Activated naive CD4-positive, alpha-beta T cell treated with anti-CD3 and anti-CD28 coated beads, Interleukin-2, amount 50 U/mL, for 16 hours (primary cell): Measurements from ENCODE around the gene AKT1.
"Not testable (repeated sequence)": the region's sequence is repeated elsewhere in the genome, so short reads cannot be mapped to it uniquely, and the experiment has no call there.

Experiments
- DNase-seq: peaks from one replicate; pipeline ENCODE4 v3.0.0-alpha.2; 2020

Gene AKT1

DNA sequence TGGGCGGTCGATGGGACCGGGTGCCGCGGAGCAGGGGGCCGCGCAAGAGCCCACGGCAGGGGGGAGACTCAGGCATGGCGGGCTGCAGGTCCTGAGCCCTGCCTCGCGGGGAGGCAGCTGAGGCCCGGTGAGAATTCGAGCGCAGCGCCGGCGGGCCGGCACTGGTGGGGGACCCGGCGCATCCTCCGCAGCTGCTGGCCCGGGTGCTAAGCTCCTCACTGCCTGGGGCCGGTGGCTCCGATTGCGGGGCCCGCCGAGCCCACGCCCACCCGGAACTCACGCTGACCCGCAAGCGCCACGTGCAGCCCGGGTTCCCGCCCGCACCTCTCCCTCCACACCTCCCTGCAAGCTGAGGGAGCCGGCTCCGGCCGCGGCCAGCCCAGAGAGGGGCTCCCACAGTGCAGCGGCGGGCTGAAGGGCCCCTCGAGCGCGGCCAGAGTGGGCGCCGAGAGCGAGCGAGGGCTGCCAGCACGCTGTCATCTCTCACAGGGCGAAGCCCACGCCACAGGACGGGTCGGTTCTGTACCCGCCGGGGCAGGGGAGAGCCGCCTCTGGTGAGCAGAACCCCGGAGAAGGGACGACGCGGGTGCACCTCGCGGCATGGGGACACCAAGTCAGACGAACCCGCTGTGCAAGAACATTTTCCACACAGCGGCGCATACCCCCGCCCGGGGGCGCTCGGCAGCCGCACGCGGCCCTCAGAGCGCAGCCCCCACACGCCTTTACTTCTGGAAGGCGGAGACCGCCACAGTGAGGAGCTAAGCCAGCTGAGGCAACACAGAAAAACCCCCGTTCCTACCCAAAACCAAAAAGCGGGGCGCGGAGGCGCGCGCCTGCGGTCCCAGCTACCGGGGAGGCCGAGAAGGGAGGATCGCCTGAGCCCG lies 43.8 kb downstream of the AKT1 start:
- no peak for DNase-seq

- DNase-seq, result not testable (repeated sequence)
Observed at GRCh38 chr14:104750753-104751057, 44.8 kb downstream of the AKT1 start.

GRCh38 chr14:104750056-104750752 lies 45.3 kb downstream of the AKT1 start:
- no peak for DNase-seq

GRCh38 chr14:104749111-104749649 lies 46.4 kb downstream of the AKT1 start:
- no peak for DNase-seq

GRCh38 chr14:104747876-104748275 lies 47.7 kb downstream of the AKT1 start:
- DNase-seq, result no peak

DNA sequence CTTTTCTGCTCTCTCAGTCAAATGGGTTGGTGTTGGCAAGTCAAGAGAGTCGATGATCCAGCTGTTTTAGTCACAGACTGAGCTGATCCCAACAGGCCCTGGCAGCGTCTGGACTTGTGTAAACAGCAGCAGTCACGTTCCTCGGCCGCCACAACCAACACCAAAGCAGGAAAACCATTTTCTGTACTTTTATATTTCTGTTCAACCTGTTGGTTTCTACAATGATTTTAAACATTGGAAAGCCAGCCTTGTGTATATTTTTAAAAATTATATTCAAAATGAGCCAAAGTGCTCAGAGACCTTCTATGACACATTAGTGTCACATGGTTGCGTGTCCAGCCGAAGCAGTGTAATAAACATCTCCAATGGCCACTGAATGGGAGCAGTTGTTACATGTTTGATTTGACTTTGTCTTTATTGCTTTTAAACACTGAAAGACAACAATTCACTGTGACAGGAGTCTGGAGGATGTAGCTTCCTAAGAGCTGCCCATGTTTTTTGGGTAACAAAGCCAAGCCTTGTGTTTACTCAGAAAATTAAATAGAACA lies 48.5 kb downstream of the AKT1 start:
- DNase-seq, result no peak

DNA sequence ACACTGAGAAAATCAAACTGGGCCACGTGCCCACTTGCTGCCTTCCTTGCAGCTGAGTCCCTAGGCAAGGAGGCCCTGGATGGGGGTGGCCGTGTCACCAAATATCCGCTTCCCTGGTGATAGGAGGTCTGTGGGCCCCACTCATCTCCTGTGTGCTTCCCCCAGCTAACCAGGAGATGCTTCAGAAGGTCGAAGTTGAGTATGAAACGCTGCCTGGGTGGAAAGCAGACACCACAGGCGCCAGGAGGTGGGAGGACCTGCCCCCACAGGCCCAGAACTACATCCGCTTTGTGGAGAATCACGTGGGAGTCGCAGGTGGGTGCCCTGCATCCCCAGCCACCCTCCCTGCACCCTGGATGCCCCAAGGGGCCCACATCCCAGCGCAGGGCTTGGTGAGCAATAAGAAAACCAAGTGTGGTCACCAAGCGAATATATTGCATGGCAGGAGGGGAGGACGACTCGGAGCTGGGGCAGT lies 49.4 kb downstream of the AKT1 start:
- no peak for DNase-seq

GRCh38 chr14:104745431-104745830 lies 50.1 kb downstream of the AKT1 start:
- no peak for DNase-seq

GRCh38 chr14:104744484-104744883 lies 51.1 kb downstream of the AKT1 start:
- no peak for DNase-seq

DNA sequence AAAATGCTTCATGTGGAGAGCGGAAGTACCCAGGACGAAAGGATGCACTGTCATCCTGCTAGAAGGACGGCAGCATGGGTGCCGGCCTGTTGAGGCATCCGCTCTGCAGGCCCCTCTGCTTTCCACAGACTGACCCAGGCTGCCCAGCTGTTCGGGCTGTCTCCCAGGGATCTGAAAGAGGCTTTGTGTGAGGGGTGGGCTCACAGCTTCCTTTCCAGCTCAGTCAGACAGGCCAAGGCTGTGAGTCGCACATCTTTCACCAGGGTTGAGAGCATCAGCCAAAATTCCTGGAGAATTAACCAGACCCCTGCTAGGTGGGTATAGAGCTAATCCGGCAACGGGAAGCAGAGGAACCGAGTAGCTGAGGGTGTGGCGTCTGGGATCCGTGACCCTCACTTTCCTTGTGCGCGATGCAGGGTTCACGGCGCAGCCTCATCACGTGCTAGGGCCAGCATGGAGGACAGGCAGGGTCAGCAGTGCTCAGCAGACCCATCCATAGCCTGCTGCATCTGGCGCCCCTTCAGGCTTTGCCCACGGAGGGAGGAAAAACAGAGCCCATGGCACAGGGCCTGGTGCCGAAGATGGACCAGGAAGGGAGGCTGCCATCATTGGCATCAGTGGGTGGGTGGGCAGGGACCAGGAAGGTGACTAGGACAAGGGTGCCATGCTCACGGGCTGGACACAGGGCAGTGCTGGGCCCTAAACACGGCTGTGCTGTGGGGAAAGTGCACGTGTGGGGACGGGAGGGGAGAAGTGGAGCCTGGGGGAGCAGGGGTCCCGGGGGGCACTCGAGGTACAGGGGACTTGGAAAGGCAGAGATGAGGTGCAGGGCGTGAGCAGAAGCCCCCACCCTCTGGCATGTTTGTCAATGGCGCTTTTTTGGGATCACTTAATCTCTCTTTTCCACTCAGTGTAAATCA lies 51.8 kb downstream of the AKT1 start:
- no peak for DNase-seq

- DNase-seq, result no peak
Observed at GRCh38 chr14:104742586-104743455, 52.7 kb downstream of the AKT1 start.

DNA sequence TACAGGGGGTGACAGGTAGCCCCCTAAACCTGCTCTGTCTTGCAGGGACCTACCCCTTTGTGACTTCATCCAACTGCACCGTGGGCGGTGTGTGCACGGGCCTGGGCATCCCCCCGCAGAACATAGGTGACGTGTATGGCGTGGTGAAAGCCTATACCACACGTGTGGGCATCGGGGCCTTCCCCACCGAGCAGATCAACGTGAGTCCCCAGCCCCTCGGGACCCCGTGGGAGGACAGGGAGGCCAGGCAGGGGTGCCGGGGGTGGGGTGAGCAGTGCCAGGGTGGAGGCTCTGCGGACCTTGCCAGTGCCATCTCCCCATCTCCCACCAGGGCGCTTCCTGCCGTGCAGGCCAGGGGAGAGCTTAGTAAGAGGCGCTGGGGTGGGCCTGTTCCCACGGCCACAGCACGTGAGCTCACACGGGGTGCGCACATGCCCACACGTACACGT lies 53.7 kb downstream of the AKT1 start:
- DNase-seq, result no peak

DNA sequence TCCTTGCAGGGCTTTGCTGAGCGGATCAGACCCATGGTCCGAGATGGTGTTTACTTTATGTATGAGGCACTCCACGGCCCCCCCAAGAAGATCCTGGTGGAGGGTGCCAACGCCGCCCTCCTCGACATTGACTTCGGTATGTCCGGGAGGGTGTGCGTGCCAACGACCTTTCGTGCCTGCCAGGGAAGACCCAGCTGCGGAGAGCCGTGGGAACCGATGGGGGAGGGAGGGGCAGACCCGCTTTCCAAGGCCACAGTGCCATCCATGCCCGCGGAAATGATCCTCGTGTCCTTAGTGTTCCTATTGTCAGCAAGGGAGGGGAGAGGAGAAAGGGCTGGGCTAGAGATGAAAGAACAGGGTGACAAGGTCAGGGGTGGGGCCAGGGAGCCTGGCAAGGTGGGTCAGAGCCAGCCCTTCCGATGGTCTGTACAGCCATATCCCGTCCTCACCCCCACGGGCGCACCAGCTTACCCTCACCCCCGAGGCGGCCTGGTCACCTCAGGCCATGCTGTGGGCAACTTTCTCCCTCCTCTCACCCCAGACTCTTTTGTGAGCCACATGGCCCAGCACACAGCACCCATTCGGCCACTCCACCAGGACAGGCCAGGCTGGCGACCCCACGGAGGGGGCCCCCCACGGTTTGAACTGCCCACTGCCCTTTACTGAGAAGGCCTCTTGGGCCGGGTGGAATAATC lies 54.3 kb downstream of the AKT1 start:
- DNase-seq, result no peak

DNA sequence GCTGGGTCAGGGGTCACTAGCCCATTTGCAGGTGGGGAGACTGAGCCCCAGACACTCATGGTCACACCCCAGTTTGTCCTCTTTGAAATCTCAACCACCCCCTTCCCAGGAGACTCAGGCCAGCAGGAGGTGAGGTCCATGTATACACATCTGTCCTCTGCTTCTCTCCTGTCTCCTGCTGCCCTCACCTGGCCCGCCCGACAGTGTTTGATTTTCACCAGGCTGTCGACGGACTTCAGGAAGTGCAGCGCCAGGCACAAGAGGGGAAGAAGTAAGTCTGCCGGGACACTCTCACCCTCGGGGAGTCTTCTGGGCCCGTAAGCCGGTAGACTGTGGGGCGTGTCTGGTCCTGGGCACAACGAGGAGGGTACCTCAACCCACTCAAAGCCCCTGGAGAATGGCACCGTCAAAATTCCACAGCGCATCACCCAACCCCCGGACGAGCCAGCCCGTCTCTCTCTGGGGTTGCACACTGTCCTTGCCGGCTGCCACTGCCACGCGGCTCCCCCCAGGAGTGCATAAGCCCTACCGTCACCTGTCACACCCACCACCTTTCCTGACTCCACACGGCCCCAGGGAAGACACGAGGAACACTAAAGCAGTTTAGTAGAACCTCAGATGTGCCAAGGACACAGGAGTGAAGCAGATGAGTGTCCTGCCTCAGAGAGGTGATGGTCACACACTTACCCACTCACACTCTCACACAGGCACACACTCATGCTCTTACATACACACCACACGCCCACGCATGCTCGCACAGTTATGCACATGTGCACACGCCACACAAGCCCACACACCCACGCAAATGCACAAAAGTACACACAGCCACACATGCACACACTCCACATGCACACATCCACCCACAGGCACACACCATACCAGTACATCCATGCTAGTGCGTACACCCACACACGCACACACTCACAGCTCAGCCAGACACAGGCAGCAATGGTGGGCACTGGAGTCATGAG lies 55.7 kb downstream of the AKT1 start:
- DNase-seq, result no peak

GRCh38 chr14:104739026-104739425 lies 56.5 kb downstream of the AKT1 start:
- DNase-seq, result no peak

DNA sequence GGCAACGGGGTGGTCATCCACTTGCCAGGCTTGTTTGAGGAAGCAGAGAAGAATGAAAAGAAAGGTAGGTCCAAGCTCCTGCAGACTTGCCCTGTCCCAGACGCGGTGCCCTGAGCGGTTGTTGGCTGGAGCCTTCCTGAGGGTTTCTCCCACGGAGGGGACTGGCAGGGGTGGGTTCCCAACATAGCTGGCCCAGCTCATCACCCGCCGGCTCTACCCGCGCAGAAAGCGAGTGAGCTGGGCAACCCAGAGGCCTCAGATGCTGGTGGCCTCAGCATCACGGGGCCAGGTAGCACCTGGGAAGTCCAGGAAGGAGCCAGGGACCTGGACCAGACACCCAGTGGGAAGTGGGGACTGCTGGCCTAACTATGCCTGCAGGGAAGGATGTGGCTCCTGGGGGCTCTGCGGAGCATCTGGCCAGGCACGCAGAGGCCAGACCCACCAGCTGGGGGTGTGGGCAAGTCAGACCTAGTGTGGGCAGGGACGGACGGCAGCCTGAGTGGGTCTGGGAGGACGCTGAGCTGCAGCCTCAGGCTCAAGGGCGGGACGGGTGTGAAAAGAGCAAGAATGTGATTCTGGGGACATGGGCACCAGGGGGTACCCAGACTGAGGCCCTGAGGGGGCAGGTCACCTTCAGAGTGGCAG lies 57.1 kb downstream of the AKT1 start:
- no peak for DNase-seq

DNA sequence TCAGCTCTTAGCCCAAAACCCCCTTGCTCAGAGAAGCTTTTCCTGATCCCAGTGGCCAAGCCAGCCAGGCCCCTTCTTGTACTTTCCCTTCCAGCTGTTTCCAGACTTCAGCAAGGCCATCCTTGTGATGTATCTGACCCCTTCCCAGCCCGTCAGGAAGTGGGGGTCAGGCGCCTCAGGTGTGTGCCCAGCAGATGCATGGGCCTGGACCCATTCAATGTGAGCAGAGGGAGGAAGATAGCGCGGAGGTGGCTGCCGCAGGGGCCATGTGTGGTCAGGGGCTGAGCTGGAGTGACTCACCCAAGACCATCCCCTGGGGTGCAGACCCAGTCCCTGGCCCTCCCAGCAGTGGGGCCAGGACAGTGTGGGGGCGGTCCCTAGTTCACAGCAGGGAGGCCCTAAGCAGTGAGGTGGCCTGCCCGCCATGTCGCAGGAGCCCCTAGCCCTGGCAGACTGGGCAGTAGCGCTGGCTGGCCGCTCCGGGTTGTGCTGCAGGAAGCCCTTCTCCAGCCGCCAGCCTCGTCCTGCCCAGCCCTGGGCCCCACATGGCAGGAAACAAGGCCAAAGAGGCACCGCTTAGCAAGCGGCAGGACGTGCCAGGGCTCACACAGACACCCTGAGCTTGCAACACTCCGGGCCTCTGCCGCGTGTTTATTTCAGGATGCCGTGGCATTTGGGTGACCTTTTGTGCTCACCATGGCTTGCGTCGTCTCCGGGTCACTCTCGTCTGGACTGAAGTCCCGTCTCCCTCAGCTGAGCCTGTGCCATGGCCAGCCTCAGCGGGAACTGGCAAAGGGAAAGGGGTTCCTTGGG lies 59.5 kb downstream of the AKT1 start:
- DNase-seq, result no peak
